ENCODE results near the gene ADGRL1.
"Not testable (repeated sequence)": the region's sequence is repeated elsewhere in the genome, so short reads cannot be mapped to it uniquely, and the experiment has no call there.

ADGRL1 gene

GRCh38 chr19:14203177-14203576, 2.8 kb downstream of the ADGRL1 start:
- H3K27ac Mint-ChIP-seq, result no peak overlapping the region
- DNase-seq, result no peak

GRCh38 chr19:14201481-14201880, 4.5 kb downstream of the ADGRL1 start:
- Mint-ChIP-seq H3K4me1 (peaks cover 43% of the 10 kb centered on the region), H3K4me3 (peak overlapping the region; percentile 23)
- not testable (repeated sequence) for H3K9me3 Mint-ChIP-seq; DNase-seq; H3K27me3 Mint-ChIP-seq (ENCODE audit: low read depth, poor library complexity); H3K36me3 Mint-ChIP-seq (ENCODE audit: low read depth); H3K27ac Mint-ChIP-seq

More at GRCh38 chr19:14203177-14203576, 2.8 kb downstream of the ADGRL1 start:
- peaks cover 8% of the 10 kb centered on the region for H3K27me3 Mint-ChIP-seq (ENCODE audit: low read depth, poor library complexity)
- no peaks in the 10 kb centered on the region for H3K9me3 Mint-ChIP-seq
- peak overlapping the region; percentile 91 for H3K4me3 Mint-ChIP-seq
- H3K36me3 Mint-ChIP-seq (ENCODE audit: low read depth), result no peaks in the 10 kb centered on the region
- peaks cover 55% of the 10 kb centered on the region for H3K4me1 Mint-ChIP-seq
- TF ChIP-seq CTCF (IDR thresholded peaks at IDR 0.05), result no peak

- H3K27ac Mint-ChIP-seq; H3K36me3 Mint-ChIP-seq (ENCODE audit: low read depth); H3K9me3 Mint-ChIP-seq; H3K27me3 Mint-ChIP-seq (ENCODE audit: low read depth, poor library complexity); H3K4me3 Mint-ChIP-seq: not testable (repeated sequence)
- peak; percentile 47 for DNase-seq
- peak; percentile 57 for TF ChIP-seq CTCF (IDR thresholded peaks at IDR 0.05)
- peaks cover 49% of the 10 kb centered on the region for H3K4me1 Mint-ChIP-seq
These were observed 5.7 kb downstream of the ADGRL1 start for GRCh38 chr19:14200147-14200841.

- H3K36me3 Mint-ChIP-seq (ENCODE audit: low read depth), result no peaks in the 10 kb centered on the region
- H3K27ac Mint-ChIP-seq, result peak overlapping the region; percentile 61
- H3K27me3 Mint-ChIP-seq (ENCODE audit: low read depth, poor library complexity), result peaks cover 6% of the 10 kb centered on the region
- H3K9me3 Mint-ChIP-seq, result no peaks in the 10 kb centered on the region
- H3K4me3 Mint-ChIP-seq, result no peak overlapping the region
- no peak for DNase-seq
- peaks cover 49% of the 10 kb centered on the region for H3K4me1 Mint-ChIP-seq
- no peak for TF ChIP-seq CTCF (IDR thresholded peaks at IDR 0.05)
These were observed 7.3 kb downstream of the ADGRL1 start for GRCh38 chr19:14198384-14199376.

- TF ChIP-seq CTCF (IDR thresholded peaks at IDR 0.05), result no peak
- Mint-ChIP-seq H3K9me3 (no peaks in the 10 kb centered on the region), H3K27me3 (ENCODE audit: low read depth, poor library complexity) (peaks cover 6% of the 10 kb centered on the region), H3K36me3 (ENCODE audit: low read depth) (no peaks in the 10 kb centered on the region), H3K4me3 (no peak overlapping the region), H3K27ac (no peak overlapping the region), H3K4me1 (peaks cover 41% of the 10 kb centered on the region)
- DNase-seq, result no peak
These were observed 8.1 kb downstream of the ADGRL1 start for GRCh38 chr19:14197882-14198281.

GRCh38 chr19:14197288-14197687, 8.7 kb downstream of the ADGRL1 start:
- H3K4me3 Mint-ChIP-seq; H3K27ac Mint-ChIP-seq; DNase-seq; H3K36me3 Mint-ChIP-seq (ENCODE audit: low read depth); H3K27me3 Mint-ChIP-seq (ENCODE audit: low read depth, poor library complexity); H3K9me3 Mint-ChIP-seq: not testable (repeated sequence)
- H3K4me1 Mint-ChIP-seq, result peaks cover 36% of the 10 kb centered on the region
